ENCODE data around the gene SLC19A2. TPM values are rescaled to one million over a fixed set of nuclear protein-coding genes. Genes with fewer than 3 reads are reported as not detected.

The SLC19A2 gene
- polyA plus RNA-seq, 1 donor (not counting 4 experiments of a cell fraction or from before 2014, with no cell fraction given): 11.9 TPM

- no peak overlapping the region for H3K4me3 ChIP-seq (ENCODE audit: control insufficient read depth in 2 of 3, extremely low read depth in 1 of 3, insufficient read depth in 2 of 3, low read depth in 1 of 3, low read length in 3 of 3)
- H3K9me3 ChIP-seq (ENCODE audit: control insufficient read depth, low read depth, low read length): no peaks in the 10 kb centered on the region
- H3K27ac ChIP-seq (ENCODE audit: control insufficient read depth, insufficient read depth, low read length): no peak overlapping the region
- H3K4me1 ChIP-seq (ENCODE audit: control insufficient read depth, extremely low read depth, insufficient read depth, low read length): no peaks in the 10 kb centered on the region
- no peaks in the 10 kb centered on the region for H4K20me1 ChIP-seq (ENCODE audit: control insufficient read depth, extremely low read depth, insufficient read depth, low read length)
- no peaks in the 10 kb centered on the region for H3K79me2 ChIP-seq (ENCODE audit: control insufficient read depth, insufficient read depth, low read length)
- dilution Hi-C loops (cut with MboI; ENCODE audit: extremely low pct_ligation_motif_present, low sequenced_read_pairs): no loop called here
- no peaks in the 10 kb centered on the region for H3K9me1 ChIP-seq (ENCODE audit: control insufficient read depth, extremely low read depth, insufficient read depth, low read length)
- H3K9ac ChIP-seq (ENCODE audit: control insufficient read depth, extremely low read depth, insufficient read depth, low read length): no peak overlapping the region
- peaks cover 6% of the 10 kb centered on the region for H3K27me3 ChIP-seq (ENCODE audit: control insufficient read depth, extremely low read depth, insufficient read depth, low read length)
- no peak overlapping the region for H2AFZ ChIP-seq (ENCODE audit: control insufficient read depth, low read length)
- DNase-seq (ENCODE audit: low read depth, low spot score) (no peak), FAIRE-seq (no peak)
- H3K36me3 ChIP-seq (ENCODE audit: control insufficient read depth in 2 of 2, extremely low read depth in 1 of 2, insufficient read depth in 2 of 2, low read length in 2 of 2): no peaks in the 10 kb centered on the region
- TF ChIP-seq EZH2 (IDR thresholded peaks at IDR 0.05; ENCODE audit: low read length): no peak
- H3K4me2 ChIP-seq (ENCODE audit: control insufficient read depth, extremely low read depth, insufficient read depth, low read depth, low read length): no peak overlapping the region
Measured at GRCh38 chr1:169443923-169444322, 41.8 kb downstream of the SLC19A2 start.

- no peak for FAIRE-seq
Measured at GRCh38 chr1:169427081-169427641, 58.6 kb downstream of the SLC19A2 start, which contains the start of gene CCDC181. TSS of gene CCDC181 (minus strand) at chr1:169427474. CDS start at chr1:169424927, 2,547 bp downstream.

More at GRCh38 chr1:169427081-169427641, 58.6 kb downstream of the SLC19A2 start, which contains the start of gene CCDC181:
- no peaks in the 10 kb centered on the region for H3K79me2 ChIP-seq (ENCODE audit: control insufficient read depth, insufficient read depth, low read length)
- H4K20me1 ChIP-seq (ENCODE audit: control insufficient read depth, extremely low read depth, insufficient read depth, low read length): no peaks in the 10 kb centered on the region
- DNase-seq (ENCODE audit: low read depth, low spot score): no peak
- TF ChIP-seq EZH2 (IDR thresholded peaks at IDR 0.05; ENCODE audit: low read length): peak; percentile 70
- no peak for TF ChIP-seq CTCF (optimal IDR thresholded peaks at IDR 0.05 in 1 of 3, IDR thresholded peaks at IDR 0.05 in 1 of 3, conservative IDR thresholded peaks at IDR 0.05 in 1 of 3; ENCODE audit: extremely low read depth in 1 of 3, insufficient read depth in 2 of 3, low read length in 3 of 3)
- H3K4me3 ChIP-seq (ENCODE audit: control insufficient read depth in 2 of 3, extremely low read depth in 1 of 3, insufficient read depth in 2 of 3, low read depth in 1 of 3, low read length in 3 of 3): peak within 1 kb of the TSS in 2 of 3 experiments; percentile 53 to 54
- no peak within 1 kb of the TSS for H3K27ac ChIP-seq (ENCODE audit: control insufficient read depth, insufficient read depth, low read length)
- H3K4me2 ChIP-seq (ENCODE audit: control insufficient read depth, extremely low read depth, insufficient read depth, low read depth, low read length): peak within 1 kb of the TSS; percentile 61
- H3K9me1 ChIP-seq (ENCODE audit: control insufficient read depth, extremely low read depth, insufficient read depth, low read length): no peaks in the 10 kb centered on the region
- dilution Hi-C loops (cut with MboI; ENCODE audit: extremely low pct_ligation_motif_present, low sequenced_read_pairs): no loop called here
- peak within 1 kb of the TSS; percentile 41 for H2AFZ ChIP-seq (ENCODE audit: control insufficient read depth, low read length)
- no peaks in the 10 kb centered on the region for H3K36me3 ChIP-seq (ENCODE audit: control insufficient read depth in 2 of 2, extremely low read depth in 1 of 2, insufficient read depth in 2 of 2, low read length in 2 of 2)
- no peaks in the 10 kb centered on the region for H3K9me3 ChIP-seq (ENCODE audit: control insufficient read depth, low read depth, low read length)
- peaks cover 2% of the 10 kb centered on the region for H3K4me1 ChIP-seq (ENCODE audit: control insufficient read depth, extremely low read depth, insufficient read depth, low read length)
- no peak within 1 kb of the TSS for H3K9ac ChIP-seq (ENCODE audit: control insufficient read depth, extremely low read depth, insufficient read depth, low read length)
- H3K27me3 ChIP-seq (ENCODE audit: control insufficient read depth, extremely low read depth, insufficient read depth, low read length): peaks cover 31% of the 10 kb centered on the region

Data from keratinocyte (primary cell).